ENCODE results near the gene ERP29.
"Not testable (repeated sequence)": the region's sequence is repeated elsewhere in the genome, so short reads cannot be mapped to it uniquely, and the experiment has no call there.

Gene ERP29

GRCh38 chr12:111992464-111992863 is 20.8 kb upstream of the ERP29 start:
- H2AK5ac ChIP-seq (ENCODE audit: low read length, severe bottlenecking), result no peak overlapping the region
- DNase-seq, result no peak
- H4K91ac ChIP-seq (ENCODE audit: low read length), result no peak overlapping the region
- no peaks in the 10 kb centered on the region for H3K27me3 ChIP-seq (ENCODE audit: control insufficient read depth in 1 of 2, insufficient read depth in 1 of 2, low read length in 2 of 2)
- H3K79me1 ChIP-seq (replicated peaks; ENCODE audit: low read length, poor library complexity, severe bottlenecking), result no peaks in the 10 kb centered on the region
- H2BK12ac ChIP-seq (ENCODE audit: low read length in 2 of 2), result no peak overlapping the region
- no peak overlapping the region for H3K27ac ChIP-seq (ENCODE audit: low read length, poor library complexity, severe bottlenecking)
- H3K23ac ChIP-seq (ENCODE audit: low read length in 2 of 2), result no peak overlapping the region
- no peak overlapping the region for H2BK15ac ChIP-seq (ENCODE audit: low read depth, poor library complexity, severe bottlenecking)
- H3K4me2 ChIP-seq (ENCODE audit: low read length, poor library complexity, severe bottlenecking), result no peak overlapping the region
- H3K4me3 ChIP-seq (ENCODE audit: insufficient read depth in 1 of 2, low read depth in 1 of 2, low read length in 2 of 2), result no peak overlapping the region
- no peak overlapping the region for H2AFZ ChIP-seq (ENCODE audit: low read depth, low read length)
- no peak overlapping the region for H2BK5ac ChIP-seq (ENCODE audit: low read depth, low read length, poor library complexity, severe bottlenecking)
- no peak overlapping the region for H2BK120ac ChIP-seq (ENCODE audit: low read depth, low read length)
- H3K14ac ChIP-seq (ENCODE audit: low read length in 2 of 2), result no peak overlapping the region
- H3K9me3 ChIP-seq (ENCODE audit: control insufficient read depth, low read length), result no peaks in the 10 kb centered on the region
- H4K8ac ChIP-seq (ENCODE audit: low read length), result no peak overlapping the region
- H3K36me3 ChIP-seq (ENCODE audit: control insufficient read depth in 1 of 2, insufficient read depth in 2 of 2, low read depth in 1 of 2, low read length in 2 of 2), result peaks cover 0 to 5% of the 10 kb centered on the region in 2 experiments
- WGBS, result 67% methylated on average over 3 of the region's 6 CpGs
- H3K9ac ChIP-seq (ENCODE audit: low read length), result no peak overlapping the region
- no peak overlapping the region for H3K18ac ChIP-seq (ENCODE audit: low read depth in 1 of 2, low read length in 2 of 2)
- no peak overlapping the region for H3K4ac ChIP-seq (ENCODE audit: low read depth in 1 of 2, low read length in 2 of 2)
- H3K4me1 ChIP-seq (ENCODE audit: control insufficient read depth, insufficient read depth, low read depth, low read length), result no peaks in the 10 kb centered on the region

GRCh38 chr12:111993292-111994150 is 19.7 kb upstream of the ERP29 start:
- Histone ChIP-seq H2AFZ (ENCODE audit: low read depth, low read length) (no peak overlapping the region), H3K27me3 (ENCODE audit: control insufficient read depth in 1 of 2, insufficient read depth in 1 of 2, low read length in 2 of 2) (no peaks in the 10 kb centered on the region), H3K4me1 (ENCODE audit: control insufficient read depth, insufficient read depth, low read depth, low read length) (no peaks in the 10 kb centered on the region), H3K36me3 (ENCODE audit: control insufficient read depth in 1 of 2, insufficient read depth in 2 of 2, low read depth in 1 of 2, low read length in 2 of 2) (peaks cover 0 to 5% of the 10 kb centered on the region in 2 experiments), H3K14ac (ENCODE audit: low read length in 2 of 2) (no peak overlapping the region), H2BK120ac (ENCODE audit: low read depth, low read length) (no peak overlapping the region), H4K8ac (ENCODE audit: low read length) (no peak overlapping the region), H3K4ac (ENCODE audit: low read depth in 1 of 2, low read length in 2 of 2) (no peak overlapping the region), H3K9me3 (ENCODE audit: control insufficient read depth, low read length) (no peaks in the 10 kb centered on the region), H3K18ac (ENCODE audit: low read depth in 1 of 2, low read length in 2 of 2) (no peak overlapping the region), H4K91ac (ENCODE audit: low read length) (no peak overlapping the region), H2BK5ac (ENCODE audit: low read depth, low read length, poor library complexity, severe bottlenecking) (no peak overlapping the region), H2BK15ac (ENCODE audit: low read depth, poor library complexity, severe bottlenecking) (no peak overlapping the region), H3K27ac (ENCODE audit: low read length, poor library complexity, severe bottlenecking) (no peak overlapping the region), H2BK12ac (ENCODE audit: low read length in 2 of 2) (no peak overlapping the region), H3K9ac (ENCODE audit: low read length) (no peak overlapping the region), H3K79me1 (replicated peaks; ENCODE audit: low read length, poor library complexity, severe bottlenecking) (no peaks in the 10 kb centered on the region), H3K4me2 (ENCODE audit: low read length, poor library complexity, severe bottlenecking) (no peak overlapping the region), H3K23ac (ENCODE audit: low read length in 2 of 2) (no peak overlapping the region), H2AK5ac (ENCODE audit: low read length, severe bottlenecking) (no peak overlapping the region), H3K4me3 (ENCODE audit: insufficient read depth in 1 of 2, low read depth in 1 of 2, low read length in 2 of 2) (no peak overlapping the region)
- 96% methylated on average over 1 of the region's 2 CpGs for WGBS
- no peak for DNase-seq

- H3K23ac ChIP-seq (ENCODE audit: low read length in 2 of 2); H2BK5ac ChIP-seq (ENCODE audit: low read depth, low read length, poor library complexity, severe bottlenecking); H3K4ac ChIP-seq (ENCODE audit: low read depth in 1 of 2, low read length in 2 of 2); H3K4me3 ChIP-seq (ENCODE audit: insufficient read depth in 1 of 2, low read depth in 1 of 2, low read length in 2 of 2); H2BK12ac ChIP-seq (ENCODE audit: low read length in 2 of 2); H3K9ac ChIP-seq (ENCODE audit: low read length); H3K14ac ChIP-seq (ENCODE audit: low read length in 2 of 2); H2AK5ac ChIP-seq (ENCODE audit: low read length, severe bottlenecking); H3K4me2 ChIP-seq (ENCODE audit: low read length, poor library complexity, severe bottlenecking); H3K18ac ChIP-seq (ENCODE audit: low read depth in 1 of 2, low read length in 2 of 2); H3K27me3 ChIP-seq (ENCODE audit: control insufficient read depth in 1 of 2, insufficient read depth in 1 of 2, low read length in 2 of 2); H4K91ac ChIP-seq (ENCODE audit: low read length); H3K36me3 ChIP-seq (ENCODE audit: control insufficient read depth in 1 of 2, insufficient read depth in 2 of 2, low read depth in 1 of 2, low read length in 2 of 2); H2BK15ac ChIP-seq (ENCODE audit: low read depth, poor library complexity, severe bottlenecking); H4K8ac ChIP-seq (ENCODE audit: low read length); H2AFZ ChIP-seq (ENCODE audit: low read depth, low read length); H3K27ac ChIP-seq (ENCODE audit: low read length, poor library complexity, severe bottlenecking); H2BK120ac ChIP-seq (ENCODE audit: low read depth, low read length); H3K4me1 ChIP-seq (ENCODE audit: control insufficient read depth, insufficient read depth, low read depth, low read length); H3K9me3 ChIP-seq (ENCODE audit: control insufficient read depth, low read length); H3K79me1 ChIP-seq (replicated peaks; ENCODE audit: low read length, poor library complexity, severe bottlenecking): not testable (repeated sequence)
- WGBS, result 79% methylated on average over 16 of the region's 17 CpGs
- peak; percentile 39 for DNase-seq
Observed at GRCh38 chr12:111994211-111995111, 18.8 kb upstream of the ERP29 start.
